H1 (cell line): ENCODE results near the gene STK32C. TPM values are rescaled to one million over a fixed set of nuclear protein-coding genes. Genes with fewer than 3 reads are reported as not detected.
A peak's percentile ranks its signal among the peaks of the same experiment; 100 is the strongest.

Experiments used
- CTCF ChIA-PET: fragments of 300-600 bp; sonication (Branson Sonifier 250); formaldehyde crosslinking; loops from one replicate; lab custom pipeline; 2021; ENCODE audit not compliant: partially characterized antibody; lab: Charles Lee
- POLR2A ChIA-PET: fragments of 300-600 bp; sonication (Branson Sonifier 250); formaldehyde crosslinking; loops from one replicate; lab custom pipeline; 2021; ENCODE audit warnings: inconsistent platforms; ENCODE audit not compliant: partially characterized antibody; lab: Charles Lee
- DNase-seq, 2 experiments: peaks; one replicate each; pipeline versions ENCODE4 v3.0.0 to v3.0.0-alpha.2; 2010 to 2022; ENCODE audit warnings: low spot score in 2 of 2, low read depth in 1 of 2, mixed read lengths in 1 of 2
- FAIRE-seq: peaks from 2 replicates; lab custom pipeline; 2011; peaks lifted over from hg19 to GRCh38; lab: Jason Lieb, UNC
- H2AFZ ChIP-seq: 2 replicates; pipeline ENCODE4 v1.8.1; 2012; ENCODE audit warnings: low read length, inconsistent platforms
- H2AK5ac ChIP-seq: 2 replicates; pipeline ENCODE4 v1.6.1; 2013; ENCODE audit warnings: low read depth, low read length
- H2BK120ac ChIP-seq: replicated peaks from 2 replicates; pipeline ENCODE3; 2013; ENCODE audit warnings: low read depth, low read length, inconsistent platforms
- H2BK12ac ChIP-seq: 2 replicates; pipeline ENCODE4 v1.6.1; 2013; ENCODE audit warnings: low read depth, low read length
- H2BK15ac ChIP-seq: 2 replicates; pipeline ENCODE4 v1.6.1; 2013; ENCODE audit warnings: low read length
- H2BK20ac ChIP-seq: 2 replicates; pipeline ENCODE4 v1.6.1; 2013; ENCODE audit warnings: low read length
- H2BK5ac ChIP-seq: 2 replicates; pipeline ENCODE4 v1.6.1; 2013; ENCODE audit warnings: low read depth, low read length
- H3K14ac ChIP-seq: 2 replicates; pipeline ENCODE4 v1.6.1; 2013; ENCODE audit warnings: inconsistent platforms; ENCODE audit not compliant: insufficient read length
- H3K18ac ChIP-seq: 2 replicates; pipeline ENCODE4 v1.6.1; 2013; ENCODE audit warnings: low read length; ENCODE audit errors: extremely low read depth
- H3K23ac ChIP-seq: 2 replicates; pipeline ENCODE4 v1.6.1; 2013; ENCODE audit warnings: inconsistent platforms; ENCODE audit not compliant: insufficient read length
- H3K23me2 ChIP-seq: 2 replicates; pipeline ENCODE4 v1.6.1; 2013; ENCODE audit warnings: low read depth, low read length
- H3K27ac ChIP-seq: 2 replicates; pipeline ENCODE4 v1.6.1; 2011; ENCODE audit warnings: low read depth, low read length, inconsistent platforms
- H3K27me3 ChIP-seq, 4 experiments: replicated peaks in 1 of 4; 1 replicate in 1 of 4; 2 replicates in 3 of 4; pipeline versions ENCODE4 v1.6.1 to v1.8.1; 2011 to 2013; ENCODE audit warnings: low read length in 3 of 4, mild to moderate bottlenecking in 3 of 4, inconsistent platforms in 2 of 4, mixed read lengths in 2 of 4, moderate library complexity in 1 of 4; ENCODE audit not compliant: control insufficient read depth in 3 of 4, insufficient read depth in 3 of 4; ENCODE audit errors: extremely low read depth in 1 of 4
- H3K36me3 ChIP-seq, 4 experiments: 2 replicates each; pipeline versions ENCODE4 v1.6.1 to v1.8.1; 2011 to 2013; ENCODE audit warnings: mild to moderate bottlenecking in 4 of 4, low read length in 3 of 4, moderate library complexity in 2 of 4, control low read depth in 1 of 4, inconsistent platforms in 1 of 4; ENCODE audit not compliant: insufficient read depth in 4 of 4, control insufficient read depth in 2 of 4
- H3K4ac ChIP-seq: replicated peaks from 2 replicates; pipeline ENCODE3; 2013; ENCODE audit warnings: low read length, low read depth, mixed read lengths, inconsistent platforms; ENCODE audit not compliant: insufficient read length
- H3K4me1 ChIP-seq, 4 experiments: replicated peaks in 1 of 4; 1 replicate in 1 of 4; 2 replicates in 3 of 4; pipeline versions ENCODE4 v1.6.1 to v1.8.1; 2011 to 2013; ENCODE audit warnings: low read length in 3 of 4, inconsistent platforms in 2 of 4, mixed read lengths in 1 of 4; ENCODE audit not compliant: insufficient read depth in 4 of 4, control insufficient read depth in 3 of 4
- H3K4me2 ChIP-seq, 2 experiments: 2 replicates each; pipeline versions ENCODE4 v1.6.1 to v1.8.1; 2011 to 2013; ENCODE audit warnings: low read depth in 2 of 2, low read length in 2 of 2, control low read depth in 1 of 2, inconsistent platforms in 1 of 2, mild to moderate bottlenecking in 1 of 2; ENCODE audit not compliant: insufficient read depth in 1 of 2
- H3K4me3 ChIP-seq, 4 experiments: fragments of 200-600, 300-600 bp in 1 of 4; sonication (generic), shearing (Covaris generic), sonication (Bioruptor Twin) in 1 of 4; 2 replicates each; pipeline versions ENCODE4 v1.5.1 to v1.8.1; 2011 to 2016; ENCODE audit warnings: low read length in 4 of 4, low read depth in 3 of 4, control low read depth in 2 of 4, inconsistent platforms in 2 of 4, mild to moderate bottlenecking in 2 of 4, mixed read lengths in 1 of 4, moderate library complexity in 1 of 4; ENCODE audit not compliant: insufficient read depth in 2 of 4; ENCODE audit errors: extremely low read depth in 1 of 4
- H3K56ac ChIP-seq: replicated peaks from 2 replicates; pipeline ENCODE3; 2013; ENCODE audit warnings: low read depth, mild to moderate bottlenecking, mixed read lengths, low read length, inconsistent platforms; ENCODE audit not compliant: insufficient read length
- H3K79me1 ChIP-seq: 2 replicates; pipeline ENCODE4 v1.6.1; 2013; ENCODE audit warnings: low read depth, low read length, control low read depth
- H3K79me2 ChIP-seq, 2 experiments: 2 replicates each; pipeline versions ENCODE4 v1.6.1 to v1.8.1; 2012 to 2013; ENCODE audit warnings: low read length in 2 of 2, mild to moderate bottlenecking in 2 of 2, inconsistent platforms in 1 of 2; ENCODE audit not compliant: insufficient read depth in 2 of 2, control insufficient read depth in 1 of 2
- H3K9ac ChIP-seq, 4 experiments: replicated peaks in 1 of 4; 1 replicate in 1 of 4; 2 replicates in 3 of 4; pipeline versions ENCODE4 v1.6.1 to v1.8.1; 2011 to 2013; ENCODE audit warnings: low read depth in 3 of 4, low read length in 3 of 4, control low read depth in 2 of 4, mild to moderate bottlenecking in 2 of 4, moderate library complexity in 2 of 4, inconsistent platforms in 1 of 4; ENCODE audit errors: extremely low read depth in 1 of 4
- H3K9me3 ChIP-seq, 2 experiments: 2 replicates each; pipeline versions ENCODE4 v1.6.1 to v1.8.1; 2012 to 2013; ENCODE audit warnings: mild to moderate bottlenecking in 2 of 2, moderate library complexity in 2 of 2, control low read depth in 1 of 2, inconsistent platforms in 1 of 2, low read depth in 1 of 2, low read length in 1 of 2, mixed read lengths in 1 of 2; ENCODE audit not compliant: insufficient read depth in 2 of 2
- H4K20me1 ChIP-seq, 2 experiments: replicated peaks in 1 of 2; 2 replicates each; pipeline versions ENCODE3 to v1.8.1; 2011 to 2013; ENCODE audit warnings: inconsistent platforms in 2 of 2, low read length in 2 of 2, mild to moderate bottlenecking in 1 of 2; ENCODE audit not compliant: insufficient read depth in 2 of 2, control insufficient read depth in 1 of 2
- H4K5ac ChIP-seq: 2 replicates; pipeline ENCODE4 v1.6.1; 2013; ENCODE audit warnings: low read length, low read depth, mixed read lengths, inconsistent platforms; ENCODE audit not compliant: insufficient read length
- H4K8ac ChIP-seq: 2 replicates; pipeline ENCODE4 v1.8.0; 2013; ENCODE audit warnings: mild to moderate bottlenecking, moderate library complexity, low read length, inconsistent platforms; ENCODE audit not compliant: insufficient read depth; ENCODE audit errors: extremely low read depth
- H4K91ac ChIP-seq: replicated peaks from 2 replicates; pipeline ENCODE3; 2013; ENCODE audit warnings: low read length, mixed read lengths, inconsistent platforms; ENCODE audit not compliant: insufficient read length
- CHD2 ChIP-seq: IDR thresholded peaks from 2 replicates; pipeline ENCODE4 v1.6.1; 2012; ENCODE audit warnings: low read length, improper control_type of control experiment
- KDM1A ChIP-seq: fragments of 200-600, 300-600 bp; sonication (generic); IDR thresholded peaks from 2 replicates; pipeline ENCODE4 v1.7.1; 2016; ENCODE audit warnings: mild to moderate bottlenecking, low read length, borderline replicate concordance
- RAD21 ChIP-seq, 2 experiments: IDR thresholded peaks in 1 of 2; conservative IDR thresholded peaks in 1 of 2; 2 replicates each; pipeline ENCODE4 v1.6.1; 2011; ENCODE audit warnings: low read depth in 2 of 2, low read length in 2 of 2, improper control_type of control experiment in 1 of 2, inconsistent platforms in 1 of 2, mild to moderate bottlenecking in 1 of 2, moderate library complexity in 1 of 2
- SP4 ChIP-seq: IDR thresholded peaks from 2 replicates; pipeline ENCODE4 v1.6.1; 2012; ENCODE audit warnings: low read length, inconsistent platforms
- YY1 ChIP-seq: IDR thresholded peaks from 2 replicates; pipeline ENCODE4 v1.6.1; 2011; ENCODE audit warnings: low read depth, mild to moderate bottlenecking, low read length
- WGBS, 2 experiments: shearing (Covaris generic) in 1 of 2; methylation state at CpG; one replicate each; pipeline versions ENCODE4 v1.1.6 to v1.1.7; 2013 to 2015; ENCODE audit warnings: low lambda C conversion rate in 2 of 2, mixed read lengths in 2 of 2, inconsistent platforms in 1 of 2, low coverage in 1 of 2, missing lambda C conversion rate in 1 of 2; ENCODE audit not compliant: insufficient replicate concordance in 2 of 2, insufficient coverage in 1 of 2, insufficient read length in 1 of 2; ENCODE audit errors: extremely low coverage in 1 of 2, missing lambda C conversion rate in 1 of 2; 5-methylcytosine and 5-hydroxymethylcytosine counted together
- polyA plus RNA-seq, 7 experiments: library from polyadenylated mRNA; depleted of rRNA in 3 of 7; stranded (reverse) in 5 of 7; unstranded in 2 of 7; fragments of >200 nt in 5 of 7; fragments of 200-250 nt in 2 of 7; gene quantifications; 1 replicate in 5 of 7; 2 replicates in 1 of 7; 4 replicates in 1 of 7; pipeline versions ENCODE4 v1.2.1 to v1.2.3, GENCODE V29; 2011 to 2013; ENCODE audit warnings: missing spikeins in 2 of 7, mixed read lengths in 2 of 7
- total RNA-seq: library from RNA; stranded (reverse); fragmentation: NEBNext Ultra II Directional; extraction: Animal tissue kit (Norgen Biotek cat#: 25700); gene quantifications from 2 replicates; pipeline ENCODE4 v1.2.1, GENCODE V29; 2021

The STK32C gene
- total and polyA plus RNA-seq, 2 of the 8 experiments (the other 6 are each of a cell fraction or from before 2014, with no cell fraction given) = 10.6 to 15.6 TPM

DNA sequence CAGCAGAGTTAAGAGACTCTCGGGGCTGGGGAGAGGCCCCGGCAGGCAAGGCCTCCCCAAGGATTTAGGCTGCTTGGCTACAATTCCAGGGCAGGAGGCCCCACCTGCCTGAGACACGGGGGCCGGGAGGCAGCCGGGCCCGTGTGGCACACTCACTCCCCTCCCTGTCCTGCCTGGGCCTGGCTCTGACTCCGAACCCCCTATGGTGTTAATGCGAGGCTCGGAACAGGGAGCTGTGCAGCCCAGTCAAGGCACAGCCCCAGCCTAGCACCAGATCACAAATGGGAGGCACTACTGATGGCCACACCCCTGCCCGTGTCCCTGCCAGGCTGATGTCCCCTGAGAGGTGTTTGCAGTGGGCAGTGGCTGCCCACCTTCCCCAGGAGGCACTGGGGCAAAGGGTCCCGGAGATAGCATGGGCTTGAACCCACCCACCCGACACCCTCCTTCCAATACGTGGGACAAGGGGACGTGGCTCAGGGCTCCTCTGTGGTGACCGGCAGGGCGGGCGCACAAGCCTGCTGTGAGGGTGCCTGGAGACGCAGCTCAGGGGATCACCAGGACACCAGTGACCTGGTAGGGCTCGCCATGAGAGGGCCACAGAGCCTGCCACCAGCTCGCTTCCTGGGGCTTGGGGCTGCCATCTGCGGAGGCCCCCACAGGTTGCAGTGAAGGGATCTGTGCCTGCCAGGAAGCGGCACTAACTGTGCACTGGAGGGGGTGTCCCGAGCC lies 84.0 kb downstream of the STK32C start:
- Histone ChIP-seq H3K18ac (no peak overlapping the region), H2AK5ac (no peak overlapping the region), H3K14ac (no peak overlapping the region), H3K23ac (no peak overlapping the region), H3K27me3 (no peaks in the 10 kb centered on the region), H4K91ac (peak overlapping the region; percentile 64), H3K56ac (no peak overlapping the region), H4K5ac (peak overlapping the region; percentile 32), H3K4me3 (no peak overlapping the region), H3K4ac (no peak overlapping the region), H2BK12ac (peak overlapping the region; percentile 39; the same call in 1 of the 2 replicates), H4K8ac (peak overlapping the region; percentile 80), H2BK15ac (no peak overlapping the region), H2BK20ac (no peak overlapping the region), H2BK5ac (no peak overlapping the region), H3K79me1 (no peaks in the 10 kb centered on the region; the same call in 1 of the 2 replicates), H2AFZ (0 out of 2 replicates have a peak overlapping the region, but pooled peaks have one; percentile 9), H4K20me1 (peaks cover 0 to 2% of the 10 kb centered on the region in 2 experiments), H3K27ac (no peak overlapping the region), H3K4me1 (no peaks in the 10 kb centered on the region; a peak in 1 of 7 replicates), H3K36me3 (no peaks in the 10 kb centered on the region), H3K79me2 (no peaks in the 10 kb centered on the region), H3K4me2 (no peak overlapping the region), H3K9me3 (peaks cover 2% of the 10 kb centered on the region in 2 experiments; a peak in 1 of 4 replicates), H3K23me2 (no peaks in the 10 kb centered on the region), H2BK120ac (no peak overlapping the region), H3K9ac (no peak overlapping the region)
- FAIRE-seq = no peak
- POLR2A ChIA-PET = interaction anchor here (1.7 kb wide), 1 partner anchor 126 kb away, joined by 3 read pairs; no protein-coding TSS in a partner anchor
- CTCF ChIA-PET = interaction anchor here (0.6 to 3.8 kb wide), 18 partner anchors 10 to 421 kb away, joined by 3 to 21 read pairs (median 4); no protein-coding TSS in a partner anchor
- 90% methylated on average over 19 of the region's 23 CpGs; no CpG with 5 or more reads in 1 of the 2 experiments for WGBS, 2 experiments
- DNase-seq = no peak
- TF ChIP-seq YY1 = no peak
- TF ChIP-seq SP4 = no peak
- TF ChIP-seq RAD21 (IDR thresholded peaks at IDR 0.05 in 1 of 2, conservative IDR thresholded peaks at IDR 0.05 in 1 of 2; ENCODE audit: low read depth in 2 of 2, low read length in 2 of 2) = no peak
- TF ChIP-seq KDM1A = no peak
- TF ChIP-seq CHD2 = no peak
